Fibroblast of villous mesenchyme (primary cell): ENCODE measurements around the gene ZFP1. TPM values are rescaled to one million over a fixed set of nuclear protein-coding genes. Genes with fewer than 3 reads are reported as not detected.
A peak's percentile ranks its signal among the peaks of the same experiment; 100 is the strongest.

Experiments used
- DNase-seq: peaks from one replicate; pipeline ENCODE4 v3.0.0-alpha.2; 2010; ENCODE audit warnings: low read depth
- H3K4me3 ChIP-seq: 2 replicates; pipeline ENCODE4 v1.5.1; 2011; ENCODE audit warnings: low read depth, mild to moderate bottlenecking, low read length
- CTCF ChIP-seq: IDR thresholded peaks from 2 replicates; pipeline ENCODE4 v1.5.1; 2012; ENCODE audit warnings: low read depth, mild to moderate bottlenecking, low read length; ENCODE audit not compliant: insufficient read depth
- total RNA-seq: library from RNA; depleted of rRNA; stranded (reverse); fragments of >200 nt; gene quantifications from 2 replicates; pipeline ENCODE4 v1.2.3, GENCODE V29; 2012

ZFP1 gene
- total RNA-seq, 1 donor, result 24.2 TPM

DNA sequence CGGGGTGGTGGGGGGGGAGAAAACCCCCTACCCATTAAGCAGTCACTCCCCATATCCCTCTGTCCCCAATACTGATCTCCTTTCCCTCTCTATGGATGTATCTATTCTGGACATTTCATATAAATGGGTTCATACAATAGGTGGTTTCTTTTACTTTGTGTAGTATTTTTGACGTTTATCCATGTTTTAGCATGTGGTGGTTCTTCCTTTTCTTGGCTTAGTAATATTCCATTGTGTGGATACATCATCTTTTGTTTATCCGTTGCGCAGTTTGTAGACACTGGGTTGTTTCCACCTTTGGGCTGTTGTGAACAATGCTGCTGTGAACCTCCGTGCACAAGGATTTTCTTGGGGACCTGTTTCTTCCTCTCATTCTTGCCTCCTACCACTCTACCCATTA lies 44.3 kb upstream of the ZFP1 start:
- TF ChIP-seq CTCF, result no peak
- no peak overlapping the region for H3K4me3 ChIP-seq
- DNase-seq, result no peak

DNA sequence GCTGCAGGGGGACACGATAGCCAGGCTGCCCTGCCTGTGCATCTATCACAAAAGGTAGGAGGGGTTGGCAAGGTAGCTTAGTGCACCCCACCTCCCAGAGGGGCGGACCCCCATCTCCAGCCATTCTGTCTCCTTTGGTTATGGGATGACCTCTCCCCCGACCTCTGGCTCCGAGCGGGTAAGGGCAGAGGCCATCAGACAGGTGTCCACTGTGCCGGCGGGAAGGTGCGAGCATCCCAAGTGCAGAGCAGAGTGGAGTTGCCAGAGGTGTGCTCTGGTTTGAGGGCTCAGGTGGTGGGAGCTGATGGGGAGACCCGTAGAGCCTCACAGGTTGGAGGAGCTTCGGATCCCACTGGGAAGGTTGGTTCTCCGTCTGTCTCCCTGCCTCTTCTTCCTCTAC lies 43.5 kb upstream of the ZFP1 start:
- no peak for TF ChIP-seq CTCF
- no peak for DNase-seq
- no peak overlapping the region for H3K4me3 ChIP-seq

DNA sequence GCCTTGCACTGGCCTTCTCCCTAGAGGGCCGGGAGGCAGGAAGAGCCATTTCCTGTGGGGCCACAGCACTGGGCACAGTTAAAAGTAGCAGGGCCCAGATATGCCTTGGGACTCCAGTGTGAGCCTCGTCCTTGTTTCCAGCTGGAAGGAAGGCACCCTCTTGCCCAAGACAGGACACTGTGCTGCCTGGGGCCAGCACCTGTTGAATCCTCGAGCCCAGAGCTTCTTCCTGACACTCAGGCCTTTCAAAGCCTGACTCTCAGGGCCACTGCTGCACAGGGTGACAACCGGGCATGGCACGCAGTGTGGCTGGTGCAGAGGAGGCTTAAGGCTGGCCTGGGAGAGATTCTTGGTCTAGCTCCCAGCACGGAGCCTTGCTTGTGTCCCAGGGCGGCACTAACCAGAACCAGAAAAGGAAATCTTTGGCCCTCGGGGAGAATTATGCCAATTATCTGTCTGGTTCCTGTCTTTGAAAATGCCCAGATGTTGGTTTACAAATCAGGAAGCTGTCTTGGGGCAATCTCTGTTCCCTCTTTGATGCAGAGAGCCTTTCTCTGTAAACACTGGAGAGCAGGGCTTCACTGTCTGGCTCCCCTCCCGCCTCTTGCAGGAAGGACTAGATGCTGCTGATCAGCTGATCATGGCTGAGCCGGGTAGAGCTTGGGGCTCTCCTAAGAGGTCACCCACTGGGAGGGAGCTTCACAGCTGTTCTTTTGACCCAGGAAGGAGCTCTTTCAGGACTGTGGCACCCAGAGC lies 42.8 kb upstream of the ZFP1 start:
- peak; percentile 89 for DNase-seq
- no peak for TF ChIP-seq CTCF
- no peak overlapping the region for H3K4me3 ChIP-seq

DNA sequence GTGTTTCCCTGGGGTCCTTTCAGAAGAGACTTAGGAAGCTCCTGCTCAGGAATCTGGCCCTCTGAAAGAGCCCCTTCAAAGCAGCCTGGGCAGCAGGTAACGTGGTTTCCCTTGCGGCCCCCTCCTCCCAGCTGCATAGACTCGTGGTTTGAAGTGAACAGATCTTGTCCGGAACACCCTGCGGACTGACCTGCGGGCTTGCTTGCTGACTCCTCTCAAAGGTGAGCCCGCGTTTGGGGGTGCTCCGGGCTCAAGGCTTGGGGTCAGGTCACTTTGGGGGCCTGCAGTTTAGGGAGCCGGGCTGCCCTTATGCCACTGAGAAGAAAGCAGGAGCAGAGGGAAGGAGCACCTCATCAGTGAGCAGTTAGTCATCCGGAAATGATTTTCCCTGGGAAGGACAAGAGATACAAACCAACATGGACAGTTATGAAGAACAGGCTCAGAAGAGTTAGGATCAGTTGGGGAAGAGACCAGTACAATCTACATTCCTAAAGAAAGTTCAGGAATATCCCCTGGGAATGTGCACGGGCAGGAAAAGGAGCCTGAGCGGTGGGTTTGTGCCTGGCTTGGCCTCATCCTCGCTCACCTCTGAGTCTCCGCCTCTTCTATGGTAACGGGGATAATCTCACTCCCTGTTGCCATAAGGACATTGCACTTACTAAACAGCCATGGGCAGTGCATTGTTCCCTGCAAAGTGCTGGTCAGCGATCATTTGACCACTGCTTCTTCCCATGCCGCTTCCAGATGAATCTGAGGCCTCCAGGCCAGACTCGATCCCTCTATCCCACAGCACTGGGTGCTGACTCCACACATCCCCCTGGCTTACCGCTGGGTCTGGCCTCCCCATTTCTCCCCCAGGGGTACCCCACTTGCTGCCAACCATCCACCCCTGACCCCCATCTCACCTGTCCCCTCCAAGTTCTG lies 41.7 kb upstream of the ZFP1 start:
- peak; percentile 24 for DNase-seq
- no peak for TF ChIP-seq CTCF
- H3K4me3 ChIP-seq, result no peak overlapping the region

GRCh38 chr16:75107505-75107904 lies 40.8 kb upstream of the ZFP1 start:
- no peak for TF ChIP-seq CTCF
- DNase-seq, result no peak
- H3K4me3 ChIP-seq, result no peak overlapping the region

DNA sequence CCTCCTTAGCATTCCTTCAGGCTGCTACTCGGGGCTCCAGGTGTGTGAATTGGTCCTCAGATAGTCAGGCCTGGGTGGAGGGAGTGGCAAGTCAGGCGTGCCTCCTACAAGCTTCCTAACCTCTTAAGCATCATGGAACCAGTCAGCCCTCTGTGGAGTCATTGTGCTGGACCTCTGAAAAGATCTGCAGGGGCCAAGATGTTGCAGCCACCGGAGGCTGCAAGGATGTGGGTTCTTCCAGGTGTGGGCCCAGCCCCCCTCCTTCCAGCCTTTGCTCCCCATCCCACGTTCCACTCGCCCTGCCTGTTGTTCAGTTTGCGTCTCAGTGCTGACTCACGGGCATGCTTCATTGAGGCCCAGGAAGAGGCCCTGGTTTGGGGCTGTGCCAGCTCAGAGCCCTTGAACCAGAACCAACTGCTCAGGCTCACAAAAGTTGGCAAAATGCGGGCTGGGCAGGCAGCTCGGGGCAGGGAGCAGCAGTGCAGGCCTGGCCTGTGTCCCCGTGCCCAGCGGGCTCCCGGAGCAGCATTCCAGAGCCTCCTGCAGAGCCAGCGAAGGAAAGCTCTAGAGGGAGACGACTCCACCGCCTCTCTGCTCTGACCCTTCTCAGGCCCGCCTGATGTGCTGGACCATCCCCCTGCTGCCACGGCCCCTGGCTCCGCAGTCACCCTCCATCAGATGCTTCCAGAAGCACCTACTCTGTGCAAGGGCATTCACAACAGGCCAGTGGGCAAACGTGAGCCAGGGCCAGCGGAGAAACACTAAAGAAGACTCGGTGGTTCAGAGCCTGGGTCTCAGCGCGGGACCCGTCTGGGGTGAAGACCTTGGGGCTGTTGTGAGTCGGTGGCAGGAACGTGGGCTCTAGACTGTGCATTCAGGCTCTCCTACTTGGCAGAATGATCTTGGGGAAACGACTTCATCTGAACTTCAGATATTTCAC lies 39.3 kb upstream of the ZFP1 start:
- peak; percentile 87 for DNase-seq
- no peak for TF ChIP-seq CTCF
- H3K4me3 ChIP-seq, result no peak overlapping the region
